Measurements from ENCODE around the gene RAPGEF6. TPM values are rescaled to one million over a fixed set of nuclear protein-coding genes. Genes with fewer than 3 reads are reported as not detected.
"Not testable (repeated sequence)": the region's sequence is repeated elsewhere in the genome, so short reads cannot be mapped to it uniquely, and the experiment has no call there.

Gene RAPGEF6
- polyA plus RNA-seq, 6 donors from 2014 or later: 15.3 to 28.3 (median 23.3) TPM

DNA sequence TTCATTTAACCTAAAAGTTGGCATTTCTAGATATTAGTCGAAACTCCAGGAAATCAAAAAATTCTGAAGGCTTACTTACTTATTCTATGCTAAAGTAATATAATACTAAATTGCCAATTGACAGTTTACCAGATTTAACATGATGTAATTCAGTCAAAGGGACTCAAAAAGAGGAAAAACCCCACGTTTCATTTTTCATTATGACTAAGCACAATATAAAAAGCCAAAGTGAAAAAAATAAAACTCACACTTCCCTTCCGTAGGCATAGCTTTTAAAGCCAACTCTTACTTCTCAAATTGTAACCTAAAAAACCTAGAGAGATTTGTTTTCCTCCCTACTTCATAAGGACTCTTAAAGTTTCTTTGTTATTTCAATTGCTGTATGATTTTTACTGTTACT, 146.6 kb downstream of the RAPGEF6 start:
- DNase-seq (peak; percentile 10), ATAC-seq (ENCODE audit: low read depth in 2 of 2) (peak; percentile 40 to 56)
- H3K27me3 Mint-ChIP-seq: no peaks in the 10 kb centered on the region
- H3K27ac Mint-ChIP-seq: peak overlapping the region in 4 of 6 donors; percentile 44 to 92 (median 68)
- H3K4me3 Mint-ChIP-seq: peak overlapping the region in 1 of 8 donors; percentile 5
- H3K36me3 Mint-ChIP-seq: peaks cover 22 to 43% of the 10 kb centered on the region in 2 donors
- H3K9me3 Mint-ChIP-seq: peaks cover 0 to 4% (median 0%) of the 10 kb centered on the region in 7 donors
- H3K4me1 Mint-ChIP-seq: peaks cover 4 to 9% (median 9%) of the 10 kb centered on the region in 3 donors

DNA sequence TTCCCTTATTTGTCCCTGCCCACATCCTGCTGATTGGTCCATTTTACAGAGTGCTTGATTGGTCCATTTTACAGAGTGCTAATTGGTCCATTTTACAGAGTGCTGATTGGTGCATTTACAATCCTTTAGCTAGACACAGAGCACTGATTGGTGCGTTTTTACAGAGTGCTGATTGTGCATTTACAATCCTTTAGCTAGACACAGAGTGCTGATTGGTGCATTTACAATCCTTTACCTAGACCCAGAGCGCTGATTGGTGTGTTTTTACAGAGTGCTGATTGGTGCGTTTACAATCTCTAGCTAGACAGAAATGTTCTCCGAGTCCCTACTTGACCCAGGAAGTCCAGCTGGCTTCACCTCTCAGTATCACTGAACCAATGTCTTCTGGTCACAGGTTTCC, 147.7 kb downstream of the RAPGEF6 start:
- H3K27ac Mint-ChIP-seq; H3K9me3 Mint-ChIP-seq; H3K27me3 Mint-ChIP-seq; H3K4me3 Mint-ChIP-seq; DNase-seq; H3K4me1 Mint-ChIP-seq; ATAC-seq (ENCODE audit: low read depth in 2 of 2): not testable (repeated sequence)
- peaks cover 22 to 44% of the 10 kb centered on the region in 2 donors for H3K36me3 Mint-ChIP-seq

DNA sequence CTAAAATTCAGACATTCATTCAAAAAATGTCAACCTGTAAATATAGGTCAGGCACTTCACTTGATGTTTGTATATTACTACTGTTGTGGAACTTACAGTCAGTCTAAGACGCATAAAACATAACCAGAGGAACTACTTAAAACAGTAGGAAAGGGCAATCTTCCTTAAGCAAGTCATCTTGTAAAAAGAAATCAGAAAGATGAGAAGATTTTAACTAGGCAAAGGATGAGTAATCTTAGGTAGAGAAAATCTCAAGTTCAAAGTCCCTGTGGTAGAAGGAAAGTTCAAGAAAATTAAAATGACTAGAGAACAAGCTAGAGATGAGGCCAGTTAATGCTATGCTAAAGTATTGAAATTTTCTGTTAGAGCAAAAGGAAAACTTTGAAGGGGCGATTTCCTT, 152.4 kb downstream of the RAPGEF6 start:
- ATAC-seq (ENCODE audit: low read depth in 2 of 2) (no peak), DNase-seq (no peak)
- Mint-ChIP-seq H3K9me3 (no peaks in the 10 kb centered on the region), H3K36me3 (peaks cover 36 to 45% of the 10 kb centered on the region in 2 donors), H3K4me1 (peaks cover 0 to 4% (median 0%) of the 10 kb centered on the region in 3 donors), H3K27ac (no peak overlapping the region), H3K27me3 (no peaks in the 10 kb centered on the region), H3K4me3 (no peak overlapping the region)

DNA sequence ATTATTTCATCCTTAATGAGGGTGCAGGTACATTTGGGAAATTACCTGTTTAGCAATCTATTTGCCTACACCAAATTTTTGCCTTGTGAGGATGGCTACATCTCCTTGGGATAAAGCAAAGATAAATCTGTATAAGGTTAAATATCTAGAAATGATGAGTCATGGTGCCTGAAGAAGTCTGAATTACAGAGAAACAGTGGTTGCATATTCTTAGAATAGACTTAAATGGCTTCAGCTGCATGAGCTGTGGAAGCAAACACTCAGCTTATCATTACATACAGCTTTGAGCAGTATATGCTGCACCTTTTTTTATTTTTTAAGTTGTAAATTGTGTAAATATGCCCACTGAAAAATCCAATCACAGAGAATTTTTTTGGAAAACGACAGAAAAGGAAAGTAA, 153.5 kb downstream of the RAPGEF6 start:
- no peak overlapping the region for H3K4me3 Mint-ChIP-seq
- H3K9me3 Mint-ChIP-seq: no peaks in the 10 kb centered on the region
- peaks cover 0 to 4% (median 0%) of the 10 kb centered on the region in 3 donors for H3K4me1 Mint-ChIP-seq
- no peak overlapping the region for H3K27ac Mint-ChIP-seq
- H3K36me3 Mint-ChIP-seq: peaks cover 30 to 45% of the 10 kb centered on the region in 2 donors
- H3K27me3 Mint-ChIP-seq: no peaks in the 10 kb centered on the region
- no peak for DNase-seq
- ATAC-seq (ENCODE audit: low read depth in 2 of 2): no peak

DNA sequence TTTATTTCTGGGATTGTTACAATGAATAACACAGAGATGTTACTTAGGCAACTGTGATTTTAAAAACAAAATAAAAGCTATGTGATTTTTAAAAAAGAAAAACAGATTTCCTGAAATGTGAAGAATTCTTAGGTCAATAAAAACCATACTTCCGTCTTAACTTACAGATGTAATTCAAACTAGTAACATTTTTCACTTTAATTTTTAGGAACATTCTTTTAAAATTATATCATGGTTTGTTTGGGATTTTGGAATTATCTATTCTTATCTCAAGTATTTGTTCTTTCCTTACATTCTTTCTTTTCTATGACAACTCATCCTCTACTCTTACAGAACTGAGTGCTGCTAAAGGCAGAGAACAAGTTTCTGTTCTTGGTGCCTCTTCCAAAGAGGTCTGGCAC, 159.5 kb downstream of the RAPGEF6 start:
- DNase-seq (no peak), ATAC-seq (ENCODE audit: low read depth in 2 of 2) (no peak)
- Mint-ChIP-seq H3K4me3 (no peak overlapping the region), H3K4me1 (peaks cover 0 to 3% (median 2%) of the 10 kb centered on the region in 3 donors), H3K27ac (peak overlapping the region in 1 of 6 donors; percentile 50), H3K9me3 (no peaks in the 10 kb centered on the region), H3K36me3 (peaks cover 21 to 26% of the 10 kb centered on the region in 2 donors), H3K27me3 (no peaks in the 10 kb centered on the region)

DNA sequence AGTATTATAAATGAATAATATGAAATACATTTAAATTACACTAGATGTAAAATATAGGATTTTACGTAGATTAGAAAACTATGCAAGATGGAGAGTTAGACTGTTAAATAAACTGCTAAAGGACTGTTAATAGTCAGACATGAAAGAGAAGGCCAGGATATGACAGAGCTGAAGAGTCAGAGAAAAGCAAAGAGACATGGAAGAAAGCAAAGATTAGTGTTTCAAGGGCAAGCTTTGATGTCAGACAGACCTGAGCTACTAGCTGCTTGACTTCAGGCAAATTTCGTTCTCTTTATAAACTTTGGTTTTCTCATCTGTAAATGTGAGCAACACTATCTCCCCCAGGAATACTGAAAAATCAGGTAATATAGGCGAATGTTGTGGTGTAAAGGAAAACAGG, 161.3 kb downstream of the RAPGEF6 start:
- no peak for ATAC-seq (ENCODE audit: low read depth in 2 of 2)

DNA sequence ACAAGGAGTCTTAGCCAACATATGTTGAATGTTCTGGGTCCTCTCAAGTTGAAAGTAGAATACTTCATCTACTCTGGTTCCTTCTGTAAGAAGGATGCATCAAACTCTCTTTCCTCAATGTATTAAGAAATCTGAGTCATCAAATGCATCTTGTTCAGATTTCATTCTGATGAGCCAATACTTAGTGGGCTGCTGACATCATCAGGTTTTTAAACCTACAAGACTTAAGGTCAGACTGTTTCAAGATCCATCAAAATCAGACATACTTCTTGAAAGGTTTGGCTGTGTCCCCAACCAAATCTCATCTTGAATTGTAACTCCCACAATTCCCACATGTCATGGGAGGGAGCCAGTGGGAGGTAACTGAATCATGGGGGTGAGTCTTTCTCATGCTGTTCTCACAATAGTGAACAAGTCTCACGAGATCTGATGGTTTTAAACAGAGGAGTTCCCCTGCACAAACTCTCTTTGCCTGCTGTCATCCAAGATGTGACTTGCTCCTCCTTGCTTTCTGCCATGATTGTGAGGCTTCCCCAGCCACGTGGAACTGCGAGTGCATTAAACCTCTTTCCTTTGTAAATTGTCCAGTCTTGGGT, 168.8 kb downstream of the RAPGEF6 start:
- no peak for DNase-seq
- Mint-ChIP-seq H3K9me3 (no peaks in the 10 kb centered on the region), H3K4me3 (no peak overlapping the region), H3K27me3 (no peaks in the 10 kb centered on the region), H3K36me3 (peaks cover 13 to 20% of the 10 kb centered on the region in 2 donors), H3K4me1 (peaks cover 4 to 11% (median 5%) of the 10 kb centered on the region in 3 donors), H3K27ac (peak overlapping the region in 3 of 6 donors; percentile 66 to 82 (median 69))
- ATAC-seq (ENCODE audit: low read depth in 2 of 2): no peak

More for the DNA sequence above, 161.3 kb downstream of the RAPGEF6 start:
- DNase-seq: no peak
- Mint-ChIP-seq H3K36me3 (peaks cover 12 to 17% of the 10 kb centered on the region in 2 donors), H3K27ac (peak overlapping the region in 1 of 6 donors; percentile 41), H3K4me1 (peaks cover 0 to 5% (median 0%) of the 10 kb centered on the region in 3 donors), H3K4me3 (no peak overlapping the region), H3K9me3 (no peaks in the 10 kb centered on the region), H3K27me3 (no peaks in the 10 kb centered on the region)

DNA sequence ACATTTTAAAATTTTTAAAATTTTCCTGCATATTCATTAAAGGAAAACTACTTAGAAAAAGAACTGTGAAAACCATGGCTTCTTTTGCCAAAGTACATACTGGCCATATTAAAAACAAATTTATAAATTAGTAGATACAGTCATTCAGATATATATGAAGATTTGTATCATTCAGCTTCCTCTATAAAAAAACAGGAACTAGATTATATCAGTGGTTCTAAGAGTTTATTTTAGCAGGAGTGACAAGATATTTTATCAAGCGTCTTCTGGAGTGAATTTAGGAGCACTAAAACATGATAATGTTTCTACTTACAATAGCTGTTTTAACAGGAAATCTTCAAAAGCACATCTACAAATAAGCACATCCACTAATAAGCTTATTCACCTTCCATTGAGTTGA, 171.4 kb downstream of the RAPGEF6 start:
- H3K36me3 Mint-ChIP-seq: peaks cover 22% of the 10 kb centered on the region in 2 donors
- ATAC-seq (ENCODE audit: low read depth in 2 of 2): no peak
- H3K27me3 Mint-ChIP-seq: no peaks in the 10 kb centered on the region
- no peak for DNase-seq
- no peaks in the 10 kb centered on the region for H3K9me3 Mint-ChIP-seq
- H3K4me1 Mint-ChIP-seq: peaks cover 0 to 11% (median 8%) of the 10 kb centered on the region in 3 donors
- peak overlapping the region in 3 of 6 donors; percentile 7 to 53 (median 47) for H3K27ac Mint-ChIP-seq
- no peak overlapping the region for H3K4me3 Mint-ChIP-seq

DNA sequence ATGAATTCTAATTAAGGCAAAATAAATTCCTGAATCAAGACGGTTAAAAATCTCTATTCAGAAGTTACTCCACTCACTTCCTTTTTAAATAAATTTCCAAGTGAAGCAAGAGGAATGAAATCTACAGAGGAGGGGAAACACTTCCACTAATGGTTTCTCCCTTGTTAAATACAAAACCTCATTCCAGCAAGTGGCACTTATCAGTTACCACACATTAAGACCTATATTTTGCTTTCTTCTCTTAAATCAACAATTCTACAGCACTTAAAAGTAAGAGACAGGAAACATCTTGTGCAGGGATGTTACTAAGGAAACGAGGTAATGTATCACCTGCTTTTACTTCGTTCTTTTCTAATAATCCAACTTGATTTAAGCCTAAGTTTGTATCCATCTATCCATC, 172.6 kb downstream of the RAPGEF6 start:
- DNase-seq (no peak), ATAC-seq (ENCODE audit: low read depth in 2 of 2) (no peak)
- Mint-ChIP-seq H3K4me1 (peaks cover 0 to 11% (median 8%) of the 10 kb centered on the region in 3 donors), H3K4me3 (no peak overlapping the region), H3K36me3 (peaks cover 17 to 21% of the 10 kb centered on the region in 2 donors), H3K27me3 (no peaks in the 10 kb centered on the region), H3K27ac (no peak overlapping the region), H3K9me3 (no peaks in the 10 kb centered on the region)

DNA sequence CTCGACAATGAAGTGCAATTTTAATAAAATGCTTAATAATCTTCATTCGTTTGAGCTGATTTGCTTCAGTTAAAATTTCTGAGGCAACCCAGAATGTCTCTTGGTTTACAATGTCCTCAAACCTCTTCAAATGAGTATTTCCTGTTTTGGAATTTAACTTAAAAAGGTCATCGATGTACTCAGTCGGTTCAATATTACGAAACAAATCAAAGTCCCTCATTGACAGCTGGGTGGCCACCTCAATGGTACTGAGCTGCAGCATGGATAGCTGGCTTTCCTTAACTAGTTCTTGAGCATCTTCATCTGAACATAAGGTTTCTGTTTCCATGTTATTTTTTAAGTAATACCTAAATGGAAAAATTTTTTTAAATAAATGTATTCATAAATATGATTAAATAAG, 173.3 kb downstream of the RAPGEF6 start:
- peak overlapping the region in 1 of 6 donors; percentile 54 for H3K27ac Mint-ChIP-seq
- no peaks in the 10 kb centered on the region for H3K9me3 Mint-ChIP-seq
- H3K27me3 Mint-ChIP-seq: no peaks in the 10 kb centered on the region
- DNase-seq: no peak
- ATAC-seq (ENCODE audit: low read depth in 2 of 2): no peak
- H3K4me3 Mint-ChIP-seq: no peak overlapping the region
- H3K36me3 Mint-ChIP-seq: peaks cover 12 to 21% of the 10 kb centered on the region in 2 donors
- H3K4me1 Mint-ChIP-seq: peaks cover 0 to 11% (median 6%) of the 10 kb centered on the region in 3 donors

DNA sequence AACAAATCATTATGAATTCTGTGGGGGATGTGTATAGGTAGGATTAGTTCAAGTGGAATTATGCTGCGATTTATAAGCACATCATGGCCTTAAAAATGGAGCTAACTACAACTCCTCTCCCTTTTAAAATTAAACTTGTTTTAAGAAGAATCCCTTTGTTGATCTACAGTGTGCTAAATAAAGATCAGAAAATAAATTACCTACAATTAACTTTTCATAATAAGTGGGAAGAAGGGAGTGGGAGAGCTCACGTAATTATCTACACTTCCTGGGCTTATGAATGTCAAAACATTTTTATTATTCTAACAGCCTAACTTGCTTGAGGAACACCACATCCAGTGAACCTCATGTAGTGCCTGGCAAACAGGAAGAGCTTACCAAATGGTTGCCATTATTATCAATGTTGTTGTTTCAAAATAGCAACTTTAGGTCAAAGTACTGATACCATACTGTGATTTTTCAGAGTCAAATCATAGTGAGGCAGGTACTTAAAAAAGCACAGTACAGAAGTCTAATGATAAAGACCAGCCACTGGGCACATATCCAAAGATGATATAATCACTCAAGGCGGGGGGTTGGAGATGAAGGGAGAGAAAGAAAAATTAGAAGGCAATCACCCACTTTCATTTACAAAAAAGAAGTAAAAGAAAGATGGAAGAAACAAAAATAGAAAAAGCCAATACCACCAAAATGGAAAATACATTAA, 174.0 kb downstream of the RAPGEF6 start:
- Mint-ChIP-seq H3K4me1 (peaks cover 0 to 11% (median 3%) of the 10 kb centered on the region in 3 donors), H3K27ac (peak overlapping the region in 4 of 6 donors; percentile 27 to 72 (median 60)), H3K9me3 (no peaks in the 10 kb centered on the region), H3K27me3 (no peaks in the 10 kb centered on the region), H3K4me3 (no peak overlapping the region), H3K36me3 (peaks cover 7 to 22% of the 10 kb centered on the region in 2 donors)
- DNase-seq (no peak), ATAC-seq (ENCODE audit: low read depth in 2 of 2) (no peak)

DNA sequence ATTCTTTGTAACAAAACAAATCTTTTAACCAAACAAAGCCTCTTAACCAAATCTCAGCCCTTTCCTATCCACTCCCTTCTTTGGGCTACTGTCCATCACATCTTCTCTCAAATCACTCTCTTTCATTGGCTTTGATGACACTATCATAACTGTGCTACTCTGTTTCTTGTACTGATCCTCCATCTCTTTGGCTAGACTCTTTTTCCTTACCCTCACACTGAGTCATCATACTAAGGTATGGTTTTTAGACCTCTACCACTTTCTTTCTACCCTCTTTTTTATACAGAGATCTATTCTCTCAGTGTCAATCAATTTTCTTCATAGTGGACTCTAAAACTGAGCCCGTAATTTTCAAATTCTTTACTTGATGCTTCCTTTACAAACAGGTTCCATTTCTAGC, 174.9 kb downstream of the RAPGEF6 start:
- Mint-ChIP-seq H3K4me1 (peaks cover 0 to 6% (median 3%) of the 10 kb centered on the region in 3 donors), H3K4me3 (no peak overlapping the region), H3K27me3 (no peaks in the 10 kb centered on the region), H3K36me3 (peaks cover 7 to 28% of the 10 kb centered on the region in 2 donors), H3K27ac (peak overlapping the region in 2 of 6 donors; percentile 1 to 75), H3K9me3 (no peaks in the 10 kb centered on the region)
- DNase-seq (no peak), ATAC-seq (ENCODE audit: low read depth in 2 of 2) (no peak)

DNA sequence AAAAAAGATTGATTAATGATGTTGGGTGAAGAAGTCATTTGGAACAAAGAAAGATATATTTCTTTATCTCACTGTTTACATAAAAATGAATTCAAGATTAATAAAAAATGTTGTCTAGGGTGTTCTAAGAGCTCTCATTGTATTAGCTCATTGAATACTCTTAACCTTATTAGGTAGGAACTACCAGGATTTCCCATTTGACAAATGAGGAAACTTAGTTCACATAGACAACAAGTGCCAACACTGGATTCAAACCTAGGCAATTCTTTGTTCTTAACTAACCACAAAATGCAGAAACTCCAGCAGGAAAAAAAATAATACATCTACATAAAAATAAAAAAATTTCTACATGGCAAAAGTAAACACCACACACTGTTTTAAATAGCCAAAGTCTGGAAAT, 175.8 kb downstream of the RAPGEF6 start:
- Mint-ChIP-seq H3K36me3 (peaks cover 16 to 38% of the 10 kb centered on the region in 2 donors), H3K27ac (peak overlapping the region in 2 of 6 donors; percentile 24 to 56)

DNA sequence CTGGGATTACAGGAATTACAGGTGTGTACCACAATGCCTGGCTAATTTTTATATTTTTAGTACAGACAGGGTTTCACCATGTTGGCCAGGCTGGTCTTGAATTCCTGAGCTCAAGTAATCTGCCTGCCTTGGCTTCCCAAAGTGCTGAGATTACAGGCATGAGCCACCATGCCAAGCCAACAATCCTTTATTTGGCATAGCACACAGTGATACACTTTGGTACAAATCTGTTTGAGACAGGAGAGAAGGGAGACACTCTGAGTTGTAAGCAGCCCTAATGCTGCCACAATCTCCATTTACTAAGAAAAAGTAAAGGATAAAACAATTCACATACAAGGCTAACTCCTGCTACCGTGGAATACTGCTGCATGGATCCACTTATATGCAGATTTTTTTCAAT, 177.8 kb downstream of the RAPGEF6 start:
- Mint-ChIP-seq H3K36me3 (peaks cover 25 to 47% of the 10 kb centered on the region in 2 donors), H3K4me1 (peaks cover 0 to 9% (median 8%) of the 10 kb centered on the region in 3 donors), H3K27me3 (no peaks in the 10 kb centered on the region), H3K4me3 (no peak overlapping the region), H3K9me3 (no peaks in the 10 kb centered on the region), H3K27ac (peak overlapping the region in 1 of 6 donors; percentile 38)
- no peak for DNase-seq
- ATAC-seq (ENCODE audit: low read depth in 2 of 2): no peak

More for the DNA sequence above, 175.8 kb downstream of the RAPGEF6 start:
- peaks cover 4 to 7% (median 6%) of the 10 kb centered on the region in 3 donors for H3K4me1 Mint-ChIP-seq
- ATAC-seq (ENCODE audit: low read depth in 2 of 2) (no peak), DNase-seq (no peak)
- H3K9me3 Mint-ChIP-seq: no peaks in the 10 kb centered on the region
- H3K4me3 Mint-ChIP-seq: no peak overlapping the region
- H3K27me3 Mint-ChIP-seq: no peaks in the 10 kb centered on the region
